ENCODE measurements around the gene SLC39A7. TPM values are rescaled to one million over a fixed set of nuclear protein-coding genes. Genes with fewer than 3 reads are reported as not detected.
A peak's percentile ranks its signal among the peaks of the same experiment; 100 is the strongest.

Gene SLC39A7
- total and polyA plus RNA-seq, 2 of the 13 experiments (the other 11 are each of a cell fraction or from before 2014, with no cell fraction given), result 142 to 229 TPM

DNA sequence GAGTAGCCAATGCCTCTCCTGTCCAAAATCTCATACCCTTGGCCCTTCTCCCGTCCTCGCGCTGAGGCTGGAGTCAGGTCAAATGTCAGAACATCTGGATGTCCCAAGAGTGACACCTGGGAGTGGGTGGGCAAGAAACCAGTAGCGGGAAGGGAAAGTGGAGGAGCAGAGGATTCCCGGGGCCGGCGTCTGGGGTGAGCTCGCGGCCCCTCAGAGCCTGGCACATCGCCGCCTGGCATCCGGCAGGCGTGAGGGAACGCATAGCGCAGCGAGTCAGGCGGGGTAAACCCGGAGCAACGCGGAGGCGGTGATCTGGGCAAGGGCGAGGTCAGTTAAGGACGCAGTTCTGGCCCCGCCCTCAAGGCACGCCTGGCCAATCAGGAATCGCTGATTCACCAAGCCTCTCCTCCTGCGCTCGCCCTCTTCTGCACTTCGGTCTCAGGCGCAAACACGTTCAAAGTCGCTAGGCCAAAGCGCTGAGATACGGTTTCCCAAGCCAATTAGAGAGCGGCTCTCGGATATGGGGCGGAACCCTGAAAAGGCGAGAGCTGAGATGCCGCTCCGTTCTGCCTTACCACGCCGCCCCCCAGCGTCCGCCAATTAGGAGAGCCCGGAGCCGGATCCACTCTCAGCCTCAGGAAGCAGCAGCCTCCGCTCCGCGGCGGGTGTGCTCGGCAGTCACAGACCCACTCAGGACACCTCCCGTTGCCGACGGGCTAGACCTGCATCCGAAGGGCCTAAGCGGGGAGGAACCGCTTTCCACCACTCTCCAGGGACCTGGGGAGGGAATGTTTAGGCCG, 48.5 kb downstream of the SLC39A7 start (continued):
- TF ChIP-seq, protein P1, sequence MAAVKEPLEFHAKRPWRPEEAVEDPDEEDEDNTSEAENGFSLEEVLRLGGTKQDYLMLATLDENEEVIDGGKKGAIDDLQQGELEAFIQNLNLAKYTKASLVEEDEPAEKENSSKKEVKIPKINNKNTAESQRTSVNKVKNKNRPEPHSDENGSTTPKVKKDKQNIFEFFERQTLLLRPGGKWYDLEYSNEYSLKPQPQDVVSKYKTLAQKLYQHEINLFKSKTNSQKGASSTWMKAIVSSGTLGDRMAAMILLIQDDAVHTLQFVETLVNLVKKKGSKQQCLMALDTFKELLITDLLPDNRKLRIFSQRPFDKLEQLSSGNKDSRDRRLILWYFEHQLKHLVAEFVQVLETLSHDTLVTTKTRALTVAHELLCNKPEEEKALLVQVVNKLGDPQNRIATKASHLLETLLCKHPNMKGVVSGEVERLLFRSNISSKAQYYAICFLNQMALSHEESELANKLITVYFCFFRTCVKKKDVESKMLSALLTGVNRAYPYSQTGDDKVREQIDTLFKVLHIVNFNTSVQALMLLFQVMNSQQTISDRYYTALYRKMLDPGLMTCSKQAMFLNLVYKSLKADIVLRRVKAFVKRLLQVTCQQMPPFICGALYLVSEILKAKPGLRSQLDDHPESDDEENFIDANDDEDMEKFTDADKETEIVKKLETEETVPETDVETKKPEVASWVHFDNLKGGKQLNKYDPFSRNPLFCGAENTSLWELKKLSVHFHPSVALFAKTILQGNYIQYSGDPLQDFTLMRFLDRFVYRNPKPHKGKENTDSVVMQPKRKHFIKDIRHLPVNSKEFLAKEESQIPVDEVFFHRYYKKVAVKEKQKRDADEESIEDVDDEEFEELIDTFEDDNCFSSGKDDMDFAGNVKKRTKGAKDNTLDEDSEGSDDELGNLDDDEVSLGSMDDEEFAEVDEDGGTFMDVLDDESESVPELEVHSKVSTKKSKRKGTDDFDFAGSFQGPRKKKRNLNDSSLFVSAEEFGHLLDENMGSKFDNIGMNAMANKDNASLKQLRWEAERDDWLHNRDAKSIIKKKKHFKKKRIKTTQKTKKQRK (IDR thresholded peaks at IDR 0.05; ENCODE audit: low read length), result no peak
- TF ChIP-seq MAFK (conservative IDR thresholded peaks at IDR 0.05 in 1 of 2, IDR thresholded peaks at IDR 0.05 in 1 of 2; ENCODE audit: low read length in 2 of 2) (peak; percentile 45 to 56), KLF12 (CRISPR knock-in tag; IDR thresholded peaks at IDR 0.05; ENCODE audit: borderline replicate concordance) (no peak), YY1 (IDR thresholded peaks at IDR 0.05; ENCODE audit: insufficient read depth, insufficient replicate concordance, low read depth, low read length) (no peak), ZNF761 (CRISPR knock-in tag; conservative IDR thresholded peaks at IDR 0.05) (peak; percentile 78; the same call in 1 of the 2 replicates), TAF15 (IDR thresholded peaks at IDR 0.05; ENCODE audit: low read depth, low read length, poor library complexity, severe bottlenecking) (no peak), NR2C2 (CRISPR knock-in tag; IDR thresholded peaks at IDR 0.05; ENCODE audit: borderline replicate concordance) (peak; percentile 33), ARNT (IDR thresholded peaks at IDR 0.05) (no peak), HOXD1 (CRISPR knock-in tag; IDR thresholded peaks at IDR 0.05) (peak; percentile 69), NFIC (IDR thresholded peaks at IDR 0.05; ENCODE audit: low read length) (no peak), ZNF616 (CRISPR knock-in tag; IDR thresholded peaks at IDR 0.05; ENCODE audit: low read depth) (peak; percentile 31; the same call in 1 of the 2 replicates), TOPORS (CRISPR knock-in tag; IDR thresholded peaks at IDR 0.05) (peak; percentile 91), HOXA7 (CRISPR knock-in tag; IDR thresholded peaks at IDR 0.05) (no peak), ZNF672 (CRISPR knock-in tag; IDR thresholded peaks at IDR 0.05) (no peak), ZNF816 (CRISPR knock-in tag; IDR thresholded peaks at IDR 0.05; ENCODE audit: borderline replicate concordance) (no peak)
- TF ChIP-seq, protein P2, sequence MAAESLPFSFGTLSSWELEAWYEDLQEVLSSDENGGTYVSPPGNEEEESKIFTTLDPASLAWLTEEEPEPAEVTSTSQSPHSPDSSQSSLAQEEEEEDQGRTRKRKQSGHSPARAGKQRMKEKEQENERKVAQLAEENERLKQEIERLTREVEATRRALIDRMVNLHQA (CRISPR knock-in tag; IDR thresholded peaks at IDR 0.05), result no peak
- TF ChIP-seq, protein P3, sequence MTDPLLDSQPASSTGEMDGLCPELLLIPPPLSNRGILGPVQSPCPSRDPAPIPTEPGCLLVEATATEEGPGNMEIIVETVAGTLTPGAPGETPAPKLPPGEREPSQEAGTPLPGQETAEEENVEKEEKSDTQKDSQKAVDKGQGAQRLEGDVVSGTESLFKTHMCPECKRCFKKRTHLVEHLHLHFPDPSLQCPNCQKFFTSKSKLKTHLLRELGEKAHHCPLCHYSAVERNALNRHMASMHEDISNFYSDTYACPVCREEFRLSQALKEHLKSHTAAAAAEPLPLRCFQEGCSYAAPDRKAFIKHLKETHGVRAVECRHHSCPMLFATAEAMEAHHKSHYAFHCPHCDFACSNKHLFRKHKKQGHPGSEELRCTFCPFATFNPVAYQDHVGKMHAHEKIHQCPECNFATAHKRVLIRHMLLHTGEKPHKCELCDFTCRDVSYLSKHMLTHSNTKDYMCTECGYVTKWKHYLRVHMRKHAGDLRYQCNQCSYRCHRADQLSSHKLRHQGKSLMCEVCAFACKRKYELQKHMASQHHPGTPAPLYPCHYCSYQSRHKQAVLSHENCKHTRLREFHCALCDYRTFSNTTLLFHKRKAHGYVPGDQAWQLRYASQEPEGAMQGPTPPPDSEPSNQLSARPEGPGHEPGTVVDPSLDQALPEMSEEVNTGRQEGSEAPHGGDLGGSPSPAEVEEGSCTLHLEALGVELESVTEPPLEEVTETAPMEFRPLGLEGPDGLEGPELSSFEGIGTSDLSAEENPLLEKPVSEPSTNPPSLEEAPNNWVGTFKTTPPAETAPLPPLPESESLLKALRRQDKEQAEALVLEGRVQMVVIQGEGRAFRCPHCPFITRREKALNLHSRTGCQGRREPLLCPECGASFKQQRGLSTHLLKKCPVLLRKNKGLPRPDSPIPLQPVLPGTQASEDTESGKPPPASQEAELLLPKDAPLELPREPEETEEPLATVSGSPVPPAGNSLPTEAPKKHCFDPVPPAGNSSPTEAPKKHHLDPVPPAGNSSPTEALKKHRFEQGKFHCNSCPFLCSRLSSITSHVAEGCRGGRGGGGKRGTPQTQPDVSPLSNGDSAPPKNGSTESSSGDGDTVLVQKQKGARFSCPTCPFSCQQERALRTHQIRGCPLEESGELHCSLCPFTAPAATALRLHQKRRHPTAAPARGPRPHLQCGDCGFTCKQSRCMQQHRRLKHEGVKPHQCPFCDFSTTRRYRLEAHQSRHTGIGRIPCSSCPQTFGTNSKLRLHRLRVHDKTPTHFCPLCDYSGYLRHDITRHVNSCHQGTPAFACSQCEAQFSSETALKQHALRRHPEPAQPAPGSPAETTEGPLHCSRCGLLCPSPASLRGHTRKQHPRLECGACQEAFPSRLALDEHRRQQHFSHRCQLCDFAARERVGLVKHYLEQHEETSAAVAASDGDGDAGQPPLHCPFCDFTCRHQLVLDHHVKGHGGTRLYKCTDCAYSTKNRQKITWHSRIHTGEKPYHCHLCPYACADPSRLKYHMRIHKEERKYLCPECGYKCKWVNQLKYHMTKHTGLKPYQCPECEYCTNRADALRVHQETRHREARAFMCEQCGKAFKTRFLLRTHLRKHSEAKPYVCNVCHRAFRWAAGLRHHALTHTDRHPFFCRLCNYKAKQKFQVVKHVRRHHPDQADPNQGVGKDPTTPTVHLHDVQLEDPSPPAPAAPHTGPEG (CRISPR knock-in tag; IDR thresholded peaks at IDR 0.05), result peak; percentile 62
- TF ChIP-seq, protein P4, sequence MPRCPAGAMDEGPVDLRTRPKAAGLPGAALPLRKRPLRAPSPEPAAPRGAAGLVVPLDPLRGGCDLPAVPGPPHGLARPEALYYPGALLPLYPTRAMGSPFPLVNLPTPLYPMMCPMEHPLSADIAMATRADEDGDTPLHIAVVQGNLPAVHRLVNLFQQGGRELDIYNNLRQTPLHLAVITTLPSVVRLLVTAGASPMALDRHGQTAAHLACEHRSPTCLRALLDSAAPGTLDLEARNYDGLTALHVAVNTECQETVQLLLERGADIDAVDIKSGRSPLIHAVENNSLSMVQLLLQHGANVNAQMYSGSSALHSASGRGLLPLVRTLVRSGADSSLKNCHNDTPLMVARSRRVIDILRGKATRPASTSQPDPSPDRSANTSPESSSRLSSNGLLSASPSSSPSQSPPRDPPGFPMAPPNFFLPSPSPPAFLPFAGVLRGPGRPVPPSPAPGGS (CRISPR knock-in tag; IDR thresholded peaks at IDR 0.05), result no peak; the same call in 1 of the 2 replicates
